ENCODE results near the gene RPL36.
"Not testable (repeated sequence)": the region's sequence is repeated elsewhere in the genome, so short reads cannot be mapped to it uniquely, and the experiment has no call there.

Gene RPL36

GRCh38 chr19:5697022-5697889, 7.2 kb downstream of the RPL36 start:
- Histone ChIP-seq H3K36me3 (peaks cover 72 to 95% (median 90%) of the 10 kb centered on the region in 11 experiments), H3K4me3 (no peak overlapping the region), H3K27me3 (no peaks in the 10 kb centered on the region), H3K4me2 (no peak overlapping the region), H3K4me1 (peaks cover 16 to 42% (median 35%) of the 10 kb centered on the region in 10 experiments; a peak in 19 of 20 replicates), H3K9ac (no peak overlapping the region), H3K9me3 (replicated peaks in 1 of 11) (peaks cover 0 to 13% (median 0%) of the 10 kb centered on the region in 11 experiments; a peak in 4 of 22 replicates), H3K27ac (no peak overlapping the region), H4K20me1 (peaks cover 84 to 93% (median 90%) of the 10 kb centered on the region in 11 experiments)
- TF ChIP-seq Cebpa-rat (IDR thresholded peaks at IDR 0.05) = no peak

- no peak overlapping the region for H3K4me3 ChIP-seq
- H3K9me3 ChIP-seq (replicated peaks in 1 of 11) = peaks cover 0 to 14% (median 1%) of the 10 kb centered on the region in 11 experiments; a peak in 9 of 22 replicates
- H4K20me1 ChIP-seq = peaks cover 76 to 86% (median 81%) of the 10 kb centered on the region in 11 experiments
- no peak for TF ChIP-seq Cebpa-rat (IDR thresholded peaks at IDR 0.05)
- H3K4me2 ChIP-seq = peak overlapping the region in 6 of 11 experiments; percentile 51 to 66 (median 59); a peak in 9 of 22 replicates
- peaks cover 66 to 92% (median 84%) of the 10 kb centered on the region in 11 experiments for H3K36me3 ChIP-seq
- H3K4me1 ChIP-seq = peaks cover 8 to 34% (median 30%) of the 10 kb centered on the region in 10 experiments; a peak in 18 of 20 replicates
- no peaks in the 10 kb centered on the region for H3K27me3 ChIP-seq
- H3K27ac ChIP-seq = peak overlapping the region in 4 of 11 experiments; percentile 9 to 56 (median 24); a peak in 3 of 22 replicates
- peak overlapping the region in 5 of 11 experiments; percentile 1 to 46 (median 24); a peak in 8 of 22 replicates for H3K9ac ChIP-seq
These were observed 8.0 kb downstream of the RPL36 start for GRCh38 chr19:5697890-5698634.

GRCh38 chr19:5698635-5699422, 8.7 kb downstream of the RPL36 start:
- Histone ChIP-seq H3K4me2 (peak overlapping the region; percentile 1 to 66 (median 56); a peak in 20 of 22 replicates), H3K27ac (peak overlapping the region in 5 of 11 experiments; percentile 9 to 56 (median 14); a peak in 8 of 22 replicates), H3K4me1 (peaks cover 5 to 30% (median 26%) of the 10 kb centered on the region in 10 experiments; a peak in 18 of 20 replicates), H3K9ac (peak overlapping the region in 8 of 11 experiments; percentile 1 to 46 (median 28); a peak in 13 of 22 replicates), H3K36me3 (peaks cover 66 to 92% (median 84%) of the 10 kb centered on the region in 11 experiments), H4K20me1 (peaks cover 74 to 86% (median 80%) of the 10 kb centered on the region in 11 experiments), H3K27me3 (no peaks in the 10 kb centered on the region), H3K4me3 (no peak overlapping the region), H3K9me3 (replicated peaks in 1 of 11) (peaks cover 0 to 22% (median 8%) of the 10 kb centered on the region in 11 experiments; a peak in 12 of 22 replicates)
- TF ChIP-seq Cebpa-rat (IDR thresholded peaks at IDR 0.05) = no peak

DNA sequence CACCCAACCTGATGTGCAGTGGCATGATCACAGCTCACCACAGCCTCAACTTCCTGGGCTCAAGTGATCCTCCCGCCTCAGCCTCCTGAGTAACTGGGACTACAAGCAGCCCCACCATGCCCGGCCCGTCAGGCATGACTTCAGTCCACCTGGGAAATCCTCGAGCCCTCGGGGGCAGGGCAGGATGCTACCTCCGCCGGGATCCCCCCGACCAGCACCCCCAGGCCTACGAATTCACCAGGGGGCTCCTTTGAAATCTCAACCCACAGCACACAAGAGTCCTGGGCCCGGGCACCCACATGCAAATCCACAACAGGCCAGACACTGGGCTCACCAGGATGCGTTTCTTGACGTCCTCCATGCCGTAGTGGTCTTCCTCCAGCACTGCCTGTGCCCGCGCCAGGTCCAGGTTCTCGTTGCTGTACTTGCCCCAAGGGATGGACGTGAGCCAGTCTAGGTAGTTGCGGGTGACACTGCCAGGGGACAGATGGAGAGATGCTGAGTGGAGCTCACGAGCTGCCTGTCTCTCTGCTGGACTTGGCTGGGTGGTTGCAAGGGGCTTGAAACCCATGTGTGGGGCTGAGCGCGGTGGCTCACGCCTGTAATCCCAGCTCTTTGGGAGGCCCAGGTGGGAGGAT, 10.5 kb downstream of the RPL36 start:
- peaks cover 0 to 27% (median 9%) of the 10 kb centered on the region in 11 experiments; a peak in 12 of 22 replicates for H3K9me3 ChIP-seq (replicated peaks in 1 of 11)
- H4K20me1 ChIP-seq = peaks cover 64 to 86% (median 80%) of the 10 kb centered on the region in 11 experiments
- H3K4me3 ChIP-seq = no peak overlapping the region
- no peak overlapping the region; a peak in 1 of 22 replicates for H3K4me2 ChIP-seq
- no peak for TF ChIP-seq Cebpa-rat (IDR thresholded peaks at IDR 0.05)
- peaks cover 66 to 92% (median 84%) of the 10 kb centered on the region in 11 experiments for H3K36me3 ChIP-seq
- H3K9ac ChIP-seq = no peak overlapping the region
- peaks cover 5 to 30% (median 26%) of the 10 kb centered on the region in 10 experiments; a peak in 18 of 20 replicates for H3K4me1 ChIP-seq
- no peak overlapping the region for H3K27ac ChIP-seq
- H3K27me3 ChIP-seq = no peaks in the 10 kb centered on the region

GRCh38 chr19:5702053-5702410, 11.9 kb downstream of the RPL36 start:
- not testable (repeated sequence) for H3K27ac ChIP-seq, H3K4me3 ChIP-seq, H3K9ac ChIP-seq, H3K4me2 ChIP-seq, H3K27me3 ChIP-seq
- Histone ChIP-seq H3K36me3 (peaks cover 68 to 92% (median 84%) of the 10 kb centered on the region in 11 experiments), H4K20me1 (peaks cover 53 to 86% (median 77%) of the 10 kb centered on the region in 11 experiments), H3K4me1 (peaks cover 5 to 30% (median 24%) of the 10 kb centered on the region in 10 experiments; a peak in 18 of 20 replicates), H3K9me3 (replicated peaks in 1 of 11) (peaks cover 0 to 27% (median 9%) of the 10 kb centered on the region in 11 experiments; a peak in 12 of 22 replicates)

DNA sequence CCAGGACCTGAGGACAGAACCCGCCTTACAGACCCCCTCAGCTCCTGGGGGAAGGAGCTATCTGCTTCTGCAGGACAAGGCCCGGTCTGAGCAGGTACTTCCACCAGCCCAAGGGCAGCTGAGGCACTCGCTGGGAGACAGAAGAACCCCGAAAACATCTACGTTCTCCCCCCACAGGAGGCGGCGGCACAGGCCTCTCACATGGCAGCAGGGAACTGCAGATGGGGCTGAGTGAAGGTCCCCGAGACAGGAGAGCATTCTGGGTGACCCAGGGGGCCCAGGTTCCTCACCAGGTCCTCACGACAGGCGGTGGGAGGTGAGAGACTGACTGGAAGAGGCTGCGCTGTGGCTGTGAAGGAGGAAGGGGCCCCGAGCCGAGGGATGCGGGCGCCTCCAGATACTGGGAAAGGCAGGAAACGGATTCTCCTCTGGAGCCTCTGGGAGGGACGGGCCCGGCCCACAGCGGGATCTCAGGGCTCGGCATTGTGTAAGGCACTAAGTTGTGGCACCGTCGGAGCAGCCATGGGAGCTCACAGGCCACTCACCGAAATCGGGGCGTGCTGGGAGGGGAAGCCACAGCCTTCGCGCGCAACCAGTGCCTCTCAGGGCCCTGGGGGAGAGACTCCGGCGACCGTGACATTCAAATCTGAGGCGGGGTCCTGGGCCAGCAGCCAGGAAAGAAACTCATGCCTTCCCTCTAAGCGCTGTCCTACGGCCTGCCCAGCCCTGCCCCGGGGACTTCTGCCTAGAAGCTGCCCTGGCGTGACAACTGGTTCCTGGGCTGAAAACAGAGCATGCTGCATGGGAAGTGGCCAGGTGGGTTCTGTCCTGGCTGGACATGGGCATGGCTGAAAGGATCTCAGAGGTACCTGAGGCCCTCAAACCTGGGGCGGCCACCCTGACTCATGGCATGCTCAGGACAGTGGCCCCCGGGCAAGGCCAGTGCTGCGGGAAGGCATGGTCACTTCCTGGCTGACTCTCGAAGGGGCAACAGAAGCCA, 14.0 kb downstream of the RPL36 start:
- peaks cover 33 to 83% (median 66%) of the 10 kb centered on the region in 11 experiments; a peak in 21 of 22 replicates for H4K20me1 ChIP-seq
- H3K4me2 ChIP-seq = no peak overlapping the region
- no peak overlapping the region for H3K4me3 ChIP-seq
- H3K4me1 ChIP-seq = peaks cover 2 to 19% (median 12%) of the 10 kb centered on the region in 10 experiments; a peak in 18 of 20 replicates
- no peak overlapping the region for H3K27ac ChIP-seq
- H3K36me3 ChIP-seq = peaks cover 81 to 97% (median 90%) of the 10 kb centered on the region in 11 experiments
- no peak overlapping the region for H3K9ac ChIP-seq
- no peak for TF ChIP-seq Cebpa-rat (IDR thresholded peaks at IDR 0.05)
- peaks cover 0 to 27% (median 9%) of the 10 kb centered on the region in 11 experiments; a peak in 12 of 22 replicates for H3K9me3 ChIP-seq (replicated peaks in 1 of 11)
- no peaks in the 10 kb centered on the region for H3K27me3 ChIP-seq

DNA sequence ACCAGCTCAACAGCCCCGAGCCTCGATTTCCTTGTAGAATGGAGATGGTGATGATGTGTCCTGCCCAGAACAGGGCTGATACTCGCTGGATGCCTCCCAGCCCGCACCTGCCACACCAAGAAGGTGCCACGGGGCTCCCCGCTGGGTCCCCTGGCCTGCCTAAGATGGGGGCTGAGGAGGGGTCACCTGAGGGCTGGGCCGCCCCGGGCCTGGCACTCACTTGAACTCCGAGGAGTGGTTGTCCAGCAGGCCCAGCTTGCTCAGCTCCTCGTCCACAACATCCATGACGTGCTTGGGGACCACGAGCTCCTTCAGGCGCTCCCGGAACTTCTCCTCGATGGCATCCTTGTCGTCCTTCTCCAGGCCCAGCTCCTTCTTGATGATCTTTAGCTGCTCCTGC, 15.5 kb downstream of the RPL36 start:
- H3K27ac ChIP-seq = no peak overlapping the region
- H3K4me2 ChIP-seq = no peak overlapping the region
- H3K36me3 ChIP-seq = peaks cover 80 to 97% (median 90%) of the 10 kb centered on the region in 11 experiments
- no peaks in the 10 kb centered on the region for H3K27me3 ChIP-seq
- no peak overlapping the region for H3K4me3 ChIP-seq
- H3K9ac ChIP-seq = no peak overlapping the region
- peaks cover 22 to 83% (median 66%) of the 10 kb centered on the region in 11 experiments; a peak in 20 of 22 replicates for H4K20me1 ChIP-seq
- peaks cover 0 to 4% (median under 1%) of the 10 kb centered on the region in 10 experiments; a peak in 5 of 20 replicates for H3K4me1 ChIP-seq
- H3K9me3 ChIP-seq (replicated peaks in 1 of 11) = peaks cover 0 to 27% (median 9%) of the 10 kb centered on the region in 11 experiments; a peak in 12 of 22 replicates
- TF ChIP-seq Cebpa-rat (IDR thresholded peaks at IDR 0.05) = no peak
